Right ventricle myocardium superior (tissue), 1 donor: ENCODE measurements around the gene KCTD13. TPM values are rescaled to one million over a fixed set of nuclear protein-coding genes. Genes with fewer than 3 reads are reported as not detected.
"Not testable (repeated sequence)": the region's sequence is repeated elsewhere in the genome, so short reads cannot be mapped to it uniquely, and the experiment has no call there.

Source experiments
- ATAC-seq: fragments of 200-7000 bp; cut with Tn5 transposase; one replicate; pipeline ENCODE4 v1.9.1; 2020; ENCODE audit warnings: mild to moderate bottlenecking; ENCODE audit not compliant: poor library complexity
- DNase-seq: peaks from one replicate; pipeline ENCODE4 v3.0.0-alpha.2; 2020
- intact Hi-C: fragments of 100-400 bp; cut with DNase I; formaldehyde crosslinking; loops from one replicate; pipeline ENCODE4 v1.11.2; 2022
- long read RNA-seq: library from polyadenylated mRNA; unstranded; transcript quantifications from one replicate; pipeline ENCODE4 v2.0.0, GENCODE V29; 2021
- total RNA-seq: library from RNA; stranded (reverse); fragmentation: NEBNext Ultra II Directional; extraction: Animal tissue kit (Norgen Biotek cat#: 25700); gene quantifications from one replicate; pipeline ENCODE4 v1.2.1, GENCODE V29; 2021
- donor health status: DM: no; HTN: yes; CAD: no; lungs with severe emphysema.

The KCTD13 gene, protein sequence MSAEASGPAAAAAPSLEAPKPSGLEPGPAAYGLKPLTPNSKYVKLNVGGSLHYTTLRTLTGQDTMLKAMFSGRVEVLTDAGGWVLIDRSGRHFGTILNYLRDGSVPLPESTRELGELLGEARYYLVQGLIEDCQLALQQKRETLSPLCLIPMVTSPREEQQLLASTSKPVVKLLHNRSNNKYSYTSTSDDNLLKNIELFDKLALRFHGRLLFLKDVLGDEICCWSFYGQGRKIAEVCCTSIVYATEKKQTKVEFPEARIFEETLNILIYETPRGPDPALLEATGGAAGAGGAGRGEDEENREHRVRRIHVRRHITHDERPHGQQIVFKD
- total RNA-seq, result 6.6 TPM
- long read RNA-seq, full-length matches to known transcripts, result 8 of 10 reads
- long read RNA-seq, partial matches to known transcripts, result 0 of 10 reads
- long read RNA-seq, other reads (novel, unspliced or antisense), result 2 of 10 reads

GRCh38 chr16:29925781-29926710 is at the start of gene KCTD13:
Gene KCTD13 (minus strand): TSS chr16:29926226. CDS start chr16:29926033, 193 bp downstream.
- DNase-seq (peak; percentile 91), ATAC-seq (peak; percentile 99)
- intact Hi-C loops, result loop anchor here (2.0 to 5.0 kb wide), 2 partner anchors 35 to 81 kb away; no protein-coding TSS in a partner anchor

GRCh38 chr16:29975134-29975538 is 49.1 kb upstream of the KCTD13 start:
- DNase-seq (no peak), ATAC-seq (no peak)
- intact Hi-C loops, result no loop called here

GRCh38 chr16:29974291-29975133 is 48.5 kb upstream of the KCTD13 start:
- ATAC-seq (no peak), DNase-seq (peak; percentile 64)
- intact Hi-C loops, result no loop called here

DNA sequence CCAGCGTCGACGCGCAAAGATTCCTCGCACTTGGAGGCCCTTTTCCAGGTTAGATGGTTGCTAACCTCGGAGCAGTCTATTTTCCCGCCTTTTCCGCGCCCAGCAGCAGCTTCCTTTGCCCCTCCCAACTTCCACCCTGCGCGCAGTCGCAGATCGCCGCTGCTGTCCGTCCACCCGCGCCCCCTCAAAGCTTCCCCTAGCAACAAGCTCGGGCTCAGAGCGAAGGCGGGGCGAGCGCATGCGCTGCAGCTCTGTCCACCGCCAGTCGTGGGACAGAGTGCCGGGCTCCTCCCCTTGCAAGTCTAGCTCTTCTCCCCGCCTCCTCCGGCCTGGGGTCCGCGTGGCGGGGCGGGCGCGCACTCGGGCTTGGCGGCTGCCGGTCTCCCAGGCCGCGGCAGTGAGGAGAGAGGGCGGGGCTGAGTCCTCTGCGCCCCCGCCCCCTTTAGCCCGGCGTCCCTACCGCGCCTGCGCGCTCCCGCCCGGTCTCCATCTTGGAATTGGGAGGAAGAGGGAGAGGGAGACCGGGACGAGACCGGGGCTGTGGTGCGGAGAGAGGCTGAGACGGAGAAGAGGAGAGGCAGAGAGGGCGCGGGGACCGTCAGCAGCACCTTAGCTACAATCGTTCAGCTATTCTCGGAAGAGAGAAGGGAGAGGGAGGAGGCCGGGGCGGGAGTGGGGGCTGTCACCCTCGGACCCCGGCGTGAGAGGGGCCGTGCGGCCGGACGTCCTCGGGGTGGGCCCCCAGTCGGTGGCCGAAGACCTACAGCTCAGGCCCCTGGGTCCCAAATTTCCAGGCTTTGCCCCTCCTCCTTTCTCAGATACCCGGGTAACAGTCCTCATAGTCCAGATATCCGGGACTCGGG is 47.6 kb upstream of the KCTD13 start, which contains the start of gene TAOK2:
Gene TAOK2, plus strand, starts transcription at position 485 of the 863 bp plus-strand sequence. CDS start 3,905 bp downstream, outside the sequence.
- intact Hi-C loops, result no loop called here
- DNase-seq (peak; percentile 99), ATAC-seq (peak; percentile 99)

GRCh38 chr16:29972992-29973383 is 47.0 kb upstream of the KCTD13 start:
- intact Hi-C loops, result no loop called here
- no peak for DNase-seq
- no peak for ATAC-seq

DNA sequence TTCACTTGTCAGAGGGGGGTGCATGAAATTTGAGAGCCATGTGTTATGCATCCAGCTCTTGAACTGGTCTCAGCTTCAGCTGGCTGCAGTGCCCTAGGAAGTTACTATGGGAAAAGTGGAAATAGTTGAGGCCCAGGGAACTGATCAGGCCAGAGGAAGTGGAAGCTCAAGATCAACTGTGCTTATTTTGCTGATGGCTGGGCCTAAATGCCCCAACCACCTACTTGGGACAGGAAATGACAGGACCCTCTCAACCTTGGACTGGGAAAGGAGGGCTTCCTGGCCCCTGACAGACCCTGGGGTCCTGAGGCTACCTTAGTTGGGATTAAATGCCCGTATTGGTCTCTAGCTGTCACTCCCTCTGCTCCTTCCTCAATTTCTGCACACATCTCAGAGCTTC is 46.5 kb upstream of the KCTD13 start:
- ATAC-seq, result no peak
- intact Hi-C loops, result no loop called here
- DNase-seq, result no peak

- no peak for ATAC-seq
- no peak for DNase-seq
- intact Hi-C loops, result no loop called here
Measured at GRCh38 chr16:29971304-29971703, 45.3 kb upstream of the KCTD13 start.

GRCh38 chr16:29968205-29968604 is 42.2 kb upstream of the KCTD13 start:
- no peak for DNase-seq
- ATAC-seq, result no peak
- intact Hi-C loops, result no loop called here

DNA sequence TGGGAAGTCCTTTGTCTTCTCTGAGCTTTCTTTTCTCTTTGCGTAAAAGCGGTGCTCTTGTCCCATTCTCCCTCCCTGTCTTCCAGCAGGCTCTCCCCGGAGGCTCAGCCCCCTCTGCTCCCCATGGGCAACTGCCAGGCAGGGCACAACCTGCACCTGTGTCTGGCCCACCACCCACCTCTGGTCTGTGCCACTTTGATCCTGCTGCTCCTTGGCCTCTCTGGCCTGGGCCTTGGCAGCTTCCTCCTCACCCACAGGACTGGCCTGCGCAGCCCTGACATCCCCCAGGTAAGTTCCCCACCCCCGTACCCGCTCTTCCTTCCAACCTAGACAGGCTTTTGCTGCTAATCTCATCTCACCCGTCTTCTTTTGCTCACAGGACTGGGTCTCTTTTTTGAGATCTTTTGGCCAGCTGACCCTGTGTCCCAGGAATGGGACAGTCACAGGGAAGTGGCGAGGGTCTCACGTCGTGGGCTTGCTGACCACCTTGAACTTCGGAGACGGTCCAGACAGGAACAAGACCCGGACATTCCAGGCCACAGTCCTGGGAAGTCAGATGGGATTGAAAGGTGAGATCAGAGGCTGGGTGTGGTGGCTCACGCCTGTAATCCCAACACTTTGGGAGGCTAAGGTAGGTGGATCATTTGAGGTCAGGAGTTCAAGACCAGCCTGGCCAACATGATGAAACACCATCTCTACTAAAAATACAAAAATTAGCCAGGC is 37.2 kb upstream of the KCTD13 start:
- DNase-seq, result no peak
- intact Hi-C loops, result no loop called here
- ATAC-seq, result no peak

- peak; percentile 51 for ATAC-seq
- intact Hi-C loops, result no loop called here
- DNase-seq, result no peak
Measured at GRCh38 chr16:29962344-29962994, 36.4 kb upstream of the KCTD13 start.

- intact Hi-C loops, result loop anchor here (2.0 kb wide), 1 partner anchor 35 kb away; the partner anchor contains the start of gene KCTD13
- ATAC-seq, result peak; percentile 99
- peak; percentile 96 for DNase-seq
Measured at GRCh38 chr16:29961479-29962343, 35.7 kb upstream of the KCTD13 start, which contains the start of gene TMEM219. Gene TMEM219 (plus strand): TSS chr16:29962079. CDS start chr16:29963144, 1,065 bp downstream.

DNA sequence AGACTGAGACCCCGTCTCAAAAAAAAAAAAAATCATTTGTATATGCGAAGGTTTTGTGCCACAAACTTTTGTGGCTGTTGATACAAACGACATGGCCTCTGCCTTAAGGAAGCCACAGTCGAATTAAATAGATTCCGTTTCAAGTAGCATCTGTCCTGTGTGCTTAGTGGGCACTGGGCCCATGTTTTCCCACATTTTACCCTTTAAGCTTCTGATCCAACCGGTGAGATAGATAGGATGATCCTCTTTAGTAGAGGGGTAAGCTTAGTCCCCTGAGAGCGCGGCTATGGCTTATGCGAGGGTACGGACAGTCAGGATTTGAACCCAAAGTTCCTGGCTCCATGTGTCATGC is 35.1 kb upstream of the KCTD13 start:
- no peak for ATAC-seq

GRCh38 chr16:29959821-29960220 is 33.8 kb upstream of the KCTD13 start:
- intact Hi-C loops, result loop anchor here (2.0 kb wide), 1 partner anchor 33 kb away; the partner anchor contains the start of gene KCTD13
- not testable (repeated sequence) for ATAC-seq, DNase-seq

More for the DNA sequence above, 35.1 kb upstream of the KCTD13 start:
- intact Hi-C loops, result loop anchor here (2.0 kb wide), 1 partner anchor 34 kb away; the partner anchor contains the start of gene KCTD13
- DNase-seq, result no peak

DNA sequence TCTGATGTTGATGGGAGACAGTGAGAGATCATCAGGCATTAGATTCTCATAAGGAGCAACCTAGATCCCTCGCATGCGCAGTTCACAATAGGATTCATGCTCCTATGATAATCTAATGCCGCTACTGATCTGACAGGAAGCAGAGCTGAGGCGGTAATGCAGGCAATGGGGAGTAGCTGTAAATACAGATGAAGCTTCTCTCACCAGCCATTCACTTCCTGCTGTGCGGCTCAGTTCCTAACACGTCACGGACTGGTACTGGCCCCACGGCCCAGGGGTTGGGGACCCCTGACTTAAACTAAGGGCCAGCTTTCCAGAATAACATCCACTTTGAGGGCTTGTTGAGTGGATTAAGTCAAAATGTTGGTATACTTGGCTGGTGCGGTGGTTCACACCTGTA is 33.3 kb upstream of the KCTD13 start:
- no peak for ATAC-seq
- DNase-seq, result no peak
- intact Hi-C loops, result no loop called here

GRCh38 chr16:29958756-29959155 is 32.7 kb upstream of the KCTD13 start:
- intact Hi-C loops, result no loop called here
- ATAC-seq (no peak), DNase-seq (no peak)
